GM12874 (cell line): ENCODE measurements around the gene DTYMK.
A peak's percentile ranks its signal among the peaks of the same experiment; 100 is the strongest.

Experiments used
- CTCF ChIP-seq: IDR thresholded peaks from 2 replicates; pipeline ENCODE4 v1.5.1; 2011; ENCODE audit warnings: low read depth, mild to moderate bottlenecking, control low read depth, low read length, moderate library complexity; ENCODE audit not compliant: insufficient read depth

DTYMK gene

GRCh38 chr2:241686650-241687425 is at the start of gene DTYMK:
Gene DTYMK, minus strand, starts transcription at chr2:241686815. Its CDS starts 32 bp downstream, at chr2:241686783.
- no peak for TF ChIP-seq CTCF

GRCh38 chr2:241736111-241736510 is 49.5 kb upstream of the DTYMK start:
- no peak for TF ChIP-seq CTCF

- TF ChIP-seq CTCF: no peak
Measured at GRCh38 chr2:241734467-241735208, 48.0 kb upstream of the DTYMK start, which contains the start of gene D2HGDH. Gene D2HGDH, plus strand, starts transcription at chr2:241734630. Its CDS starts 595 bp downstream, at chr2:241735225.

- TF ChIP-seq CTCF: 0 out of 2 replicates have a peak, but pooled peaks have one; percentile 21
Measured at GRCh38 chr2:241734208-241734466, 47.5 kb upstream of the DTYMK start.

GRCh38 chr2:241733391-241734207 is 47.0 kb upstream of the DTYMK start:
- TF ChIP-seq CTCF: no peak

GRCh38 chr2:241732513-241733186 is 46.0 kb upstream of the DTYMK start:
- TF ChIP-seq CTCF: peak; percentile 39; the same call in 1 of the 2 replicates
